Astrocyte of the hippocampus (primary cell): ENCODE measurements around the gene SPG7.
"Not testable (repeated sequence)": the region's sequence is repeated elsewhere in the genome, so short reads cannot be mapped to it uniquely, and the experiment has no call there.

Experiments
- DNase-seq: peaks from one replicate; pipeline ENCODE4 v3.0.0; 2011; ENCODE audit warnings: low read depth, low spot score

SPG7 gene

GRCh38 chr16:89576153-89577054 is 68.2 kb downstream of the SPG7 start:
- no peak for DNase-seq

DNA sequence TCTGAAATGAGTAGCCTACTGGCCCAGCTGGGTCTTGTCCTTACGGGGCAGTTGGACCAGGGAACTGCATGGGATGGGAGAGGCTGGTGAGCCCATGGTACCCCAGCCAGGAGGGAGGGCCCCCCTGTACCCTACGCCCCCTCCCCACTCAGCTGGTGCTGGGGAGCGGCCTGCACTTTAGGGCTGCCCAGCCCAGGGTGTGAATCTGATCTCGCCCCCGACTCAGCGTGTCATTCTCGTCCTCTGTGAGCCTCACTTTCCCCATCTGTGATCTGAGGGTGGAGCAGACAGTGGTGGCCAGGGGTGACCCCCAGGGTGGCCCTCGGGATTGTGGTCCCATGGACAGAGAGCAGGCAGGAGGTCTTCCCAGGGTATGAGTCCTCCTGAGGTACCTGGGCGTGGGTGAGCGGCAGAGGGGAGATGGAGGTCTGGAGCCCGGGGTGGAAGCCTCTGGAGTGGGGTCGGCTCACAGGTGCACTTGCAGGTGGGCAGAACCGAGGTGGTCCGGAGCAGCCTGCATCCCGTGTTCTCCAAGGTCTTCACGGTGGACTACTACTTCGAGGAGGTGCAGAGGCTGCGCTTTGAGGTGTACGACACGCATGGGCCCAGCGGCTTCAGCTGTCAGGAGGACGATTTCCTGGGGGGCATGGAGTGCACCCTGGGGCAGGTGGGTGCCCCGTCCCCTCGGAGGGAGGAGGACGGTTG is 69.0 kb downstream of the SPG7 start:
- DNase-seq = no peak

- no peak for DNase-seq
These were observed 71.1 kb downstream of the SPG7 start for GRCh38 chr16:89579351-89579750.

DNA sequence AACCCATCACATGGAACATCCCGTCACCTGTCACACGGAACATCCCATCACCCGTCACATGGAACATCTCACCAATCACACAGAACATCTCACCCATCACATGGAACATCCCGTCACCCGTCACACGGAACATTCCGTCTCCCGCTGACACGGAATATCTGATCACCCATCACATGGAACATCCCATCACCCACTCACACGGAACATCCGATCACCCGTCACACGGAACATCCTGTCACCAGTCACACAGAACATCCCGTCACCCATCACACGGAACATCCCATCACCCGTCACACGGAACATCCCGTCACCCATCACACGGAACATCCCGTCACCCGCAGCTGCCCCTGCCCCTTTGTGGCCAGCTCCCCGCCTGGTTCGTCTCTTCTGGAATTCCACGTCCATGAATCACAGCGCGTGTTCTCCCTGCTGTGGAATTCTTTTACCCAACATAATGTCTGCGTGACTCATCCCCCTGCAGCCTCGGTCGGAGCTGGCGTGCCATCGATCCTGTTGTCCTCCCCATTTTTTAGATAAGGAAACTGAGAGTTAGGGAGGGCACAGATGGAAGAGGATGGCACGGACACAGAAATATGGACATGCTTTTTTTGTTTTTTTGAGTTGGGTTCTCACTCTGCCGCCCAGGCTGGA is 73.0 kb downstream of the SPG7 start:
- peak; percentile 98 for DNase-seq

GRCh38 chr16:89581861-89582563 is 73.8 kb downstream of the SPG7 start:
- DNase-seq = peak; percentile 53

DNA sequence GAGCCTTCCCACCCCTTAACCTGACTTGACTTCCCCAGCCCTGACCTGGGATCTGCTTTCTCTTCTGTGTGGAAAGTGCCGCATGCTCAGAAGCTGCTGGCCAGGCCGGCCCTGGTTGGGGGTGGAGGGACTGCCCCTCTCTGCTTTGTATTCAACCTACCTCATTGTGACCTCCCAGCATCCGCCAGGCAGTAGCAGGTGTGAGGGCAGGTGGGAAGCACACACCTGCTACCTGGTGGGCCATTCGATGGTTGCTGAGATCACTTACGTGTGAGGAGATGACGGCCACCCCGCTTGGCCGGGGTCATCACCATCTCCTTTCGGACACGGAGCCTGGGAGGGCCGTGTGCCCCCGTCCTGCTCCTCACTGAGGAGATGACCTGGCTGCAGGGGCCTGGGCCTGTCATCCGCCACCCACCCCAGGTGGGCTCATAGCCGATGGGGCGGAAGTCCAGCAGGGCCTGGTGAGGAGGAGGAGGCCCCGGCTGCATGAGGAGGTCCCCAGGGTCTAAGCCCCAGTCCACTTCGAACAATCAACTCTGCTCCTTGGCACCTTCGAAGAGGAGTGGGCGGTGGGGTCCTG is 74.5 kb downstream of the SPG7 start:
- no peak for DNase-seq

- DNase-seq = no peak
These were observed 75.1 kb downstream of the SPG7 start for GRCh38 chr16:89583197-89583894.

DNA sequence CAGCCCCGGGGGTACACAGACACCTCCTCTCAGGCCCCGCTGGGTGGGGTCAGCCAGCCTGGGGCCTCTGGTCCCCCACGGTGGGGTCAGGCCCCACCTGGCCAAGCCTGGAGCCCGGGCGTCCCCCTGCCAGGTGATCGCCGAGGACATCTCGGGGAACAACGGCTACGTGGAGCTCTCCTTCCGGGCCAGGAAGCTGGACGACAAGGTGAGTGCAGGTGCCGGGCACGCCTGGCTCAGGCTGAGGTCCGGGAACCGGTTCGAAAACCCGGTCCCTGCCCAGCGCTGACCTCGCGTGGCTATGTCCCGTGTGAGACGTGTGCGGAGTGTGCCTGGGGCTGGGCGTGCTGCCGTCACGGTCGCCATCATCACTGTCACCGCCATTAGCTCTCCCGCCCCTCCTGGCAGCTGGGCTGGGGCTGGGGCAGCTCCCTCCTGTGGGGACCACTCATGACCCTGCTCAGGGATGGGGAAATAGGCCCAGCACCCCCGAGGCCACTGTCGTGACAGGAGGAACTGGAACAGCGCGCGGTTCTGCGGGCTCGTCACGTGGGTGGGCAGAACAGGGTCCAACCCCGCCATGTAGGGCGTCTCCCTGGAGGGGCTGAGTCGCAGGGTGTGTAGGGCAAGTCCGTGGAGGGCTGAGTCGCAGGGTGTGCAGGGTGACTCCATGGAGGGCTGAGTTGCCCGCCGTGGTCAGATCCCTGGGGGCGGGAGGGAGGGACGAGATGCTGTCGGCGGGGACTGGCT is 75.9 kb downstream of the SPG7 start:
- DNase-seq = no peak

DNA sequence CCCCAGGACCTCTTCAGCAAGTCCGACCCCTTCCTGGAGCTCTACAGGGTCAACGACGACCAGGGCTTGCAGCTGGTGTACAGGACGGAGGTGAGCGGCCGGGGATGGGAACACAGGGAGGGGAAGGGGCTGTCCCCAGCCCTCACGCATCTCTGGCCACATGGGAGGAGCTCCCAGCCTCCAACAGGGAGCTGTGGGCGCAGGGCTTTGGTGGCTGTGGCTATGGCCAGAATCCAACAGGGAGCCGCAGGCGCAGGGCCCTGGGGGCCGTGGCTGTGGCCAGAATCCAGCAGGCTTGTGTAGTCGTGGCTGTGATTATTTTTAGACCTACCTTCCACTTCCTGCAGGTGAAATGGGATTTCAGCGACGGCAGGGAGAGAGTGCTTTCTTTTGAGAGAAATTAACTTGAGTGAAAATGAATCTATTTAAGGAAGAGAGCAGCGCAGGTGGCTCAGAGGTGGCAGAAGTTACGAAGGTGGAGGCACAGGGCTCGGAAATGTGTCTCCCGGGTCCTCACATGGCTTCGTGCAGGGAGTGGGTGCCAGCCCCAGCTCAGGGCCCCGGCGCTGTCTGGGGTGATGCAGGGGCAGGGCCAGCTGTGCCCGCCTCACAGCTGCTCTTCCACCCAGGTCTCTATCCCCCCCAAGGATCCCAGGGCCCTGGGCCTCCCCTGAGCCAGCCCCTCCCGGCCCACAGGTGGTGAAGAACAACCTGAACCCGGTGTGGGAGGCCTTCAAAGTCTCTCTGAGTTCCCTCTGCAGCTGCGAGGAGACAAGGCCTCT is 76.8 kb downstream of the SPG7 start:
- peak; percentile 82 for DNase-seq

GRCh38 chr16:89586218-89586617 is 78.0 kb downstream of the SPG7 start:
- DNase-seq = no peak

DNA sequence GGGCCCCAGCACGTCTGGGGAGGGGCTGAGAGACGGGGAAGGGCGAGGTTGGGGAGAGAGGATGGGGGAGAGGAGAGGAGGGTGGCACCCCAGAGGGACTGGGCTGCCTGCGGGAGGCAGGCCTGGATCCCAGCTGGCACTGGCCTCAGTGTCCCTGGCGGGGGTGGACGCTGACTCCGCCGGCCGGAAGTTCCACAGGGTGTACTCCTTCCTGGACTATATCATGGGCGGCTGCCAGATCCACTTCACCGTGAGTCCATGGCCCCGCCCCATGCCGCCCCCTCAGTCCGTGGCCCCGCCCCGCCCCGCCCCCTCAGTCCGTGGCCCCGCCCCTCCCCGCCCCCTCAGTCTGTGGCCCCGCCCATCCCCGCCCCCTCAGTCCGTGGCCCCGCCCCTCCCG is 78.7 kb downstream of the SPG7 start:
- no peak for DNase-seq

DNA sequence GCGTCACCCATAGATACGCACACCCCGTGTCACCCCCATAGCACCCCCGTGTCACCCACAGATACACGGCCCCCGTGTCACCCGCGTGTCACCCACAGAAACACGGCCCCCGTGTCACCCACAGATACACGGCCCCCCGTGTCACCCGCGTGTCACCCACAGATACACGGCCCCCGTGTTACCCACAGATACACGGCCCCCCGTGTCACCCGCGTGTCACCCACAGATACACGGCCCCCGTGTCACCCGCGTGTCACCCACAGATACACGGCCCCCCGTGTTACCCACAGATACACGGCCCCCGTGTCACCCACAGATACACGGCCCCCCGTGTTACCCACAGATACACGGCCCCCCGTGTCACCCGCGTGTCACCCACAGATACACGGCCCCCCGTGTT is 79.5 kb downstream of the SPG7 start:
- DNase-seq = not testable (repeated sequence)

DNA sequence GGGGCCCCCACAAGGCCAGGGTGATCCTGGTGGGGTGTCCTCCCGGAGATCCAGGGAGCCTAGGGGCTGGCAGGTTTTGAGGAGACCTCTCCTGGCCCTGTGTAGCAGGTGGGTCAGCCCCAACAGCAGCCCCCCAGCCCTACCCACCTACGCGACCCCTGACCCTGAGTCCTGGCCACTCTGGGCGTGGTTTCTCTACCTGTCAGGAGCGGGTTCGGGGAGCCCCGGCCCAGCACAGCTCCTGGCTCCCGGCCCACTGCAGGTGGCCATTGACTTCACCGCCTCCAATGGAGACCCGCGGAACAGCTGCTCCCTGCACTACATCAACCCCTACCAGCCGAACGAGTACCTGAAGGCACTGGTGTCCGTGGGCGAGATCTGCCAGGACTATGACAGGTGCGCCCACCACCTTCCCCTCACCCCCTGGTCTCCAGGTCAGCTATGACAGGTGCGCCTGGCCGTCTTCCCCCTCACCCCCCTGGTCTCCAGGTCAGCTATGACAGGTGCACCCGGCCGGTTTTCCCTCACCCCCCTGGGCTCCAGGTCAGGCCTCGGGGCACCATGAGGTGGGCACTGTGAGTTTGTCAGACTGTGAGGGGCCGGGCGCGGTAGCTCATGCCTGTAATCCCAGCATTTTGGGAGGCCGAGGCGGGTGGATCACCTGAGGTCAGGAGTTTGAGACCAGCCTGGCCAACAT is 80.4 kb downstream of the SPG7 start:
- DNase-seq = no peak

DNA sequence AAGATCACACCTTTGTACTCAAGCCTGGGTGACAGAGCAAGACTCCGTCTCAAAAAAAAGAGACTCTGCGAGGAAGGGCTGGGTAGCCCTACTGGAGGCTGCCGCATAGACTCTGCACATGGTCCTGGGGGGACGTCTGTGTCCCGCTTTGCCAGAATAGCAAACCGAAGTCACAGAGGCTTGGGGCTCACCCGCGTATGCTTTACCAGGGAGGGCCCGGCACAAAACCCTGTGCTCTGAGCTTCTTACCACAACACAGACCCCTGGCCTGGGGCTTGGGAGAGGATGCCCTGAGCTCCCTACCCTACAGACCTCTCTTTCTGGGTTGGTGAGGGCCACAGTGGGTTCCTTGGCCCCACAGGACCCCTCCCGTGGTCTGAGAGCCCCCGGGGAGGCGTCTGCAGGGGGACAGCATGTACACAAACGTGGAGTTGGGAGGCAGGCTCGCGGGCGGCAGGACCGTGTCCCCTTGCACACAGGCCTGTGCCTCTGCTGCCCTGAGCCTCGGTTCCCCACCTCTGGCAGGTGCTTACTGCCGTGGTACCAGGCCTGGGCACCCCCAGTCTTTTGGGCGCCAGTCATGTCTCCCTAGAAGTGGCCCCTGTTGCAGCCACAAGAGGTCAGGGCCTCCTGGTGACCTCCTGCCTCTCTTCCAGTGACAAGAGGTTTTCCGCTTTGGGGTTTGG is 81.2 kb downstream of the SPG7 start:
- no peak for DNase-seq

DNA sequence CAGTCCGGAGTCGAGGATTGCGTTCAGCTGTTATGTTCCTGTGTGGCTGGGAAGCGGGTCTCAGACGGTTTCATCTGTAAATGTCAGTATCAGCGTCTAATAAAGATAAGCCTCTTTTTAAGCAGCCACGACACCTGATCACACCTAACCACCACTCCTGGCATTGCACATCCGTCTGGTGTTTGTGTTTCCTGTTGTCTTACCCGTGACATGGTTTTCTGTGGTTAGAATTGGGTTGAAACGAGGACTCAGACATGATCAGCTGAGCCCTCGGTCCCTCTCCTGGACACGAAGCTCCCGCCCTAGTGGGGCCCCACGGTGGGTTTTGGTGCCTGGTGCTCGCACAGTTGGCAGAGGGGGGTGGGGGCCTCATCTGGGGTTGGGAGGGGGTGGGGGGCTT is 85.6 kb downstream of the SPG7 start:
- no peak for DNase-seq

GRCh38 chr16:89595330-89596060 is 87.3 kb downstream of the SPG7 start:
- DNase-seq = no peak

GRCh38 chr16:89596061-89596689 is 88.0 kb downstream of the SPG7 start:
- DNase-seq = no peak
